ENCODE measurements around the gene FGF6.

The FGF6 gene

GRCh38 chr12:4483885-4484823 is 38.5 kb upstream of the FGF6 start:
- TF ChIP-seq POLR2A (IDR thresholded peaks at IDR 0.05; ENCODE audit: extremely low read depth, insufficient read length) (no peak), MAX (IDR thresholded peaks at IDR 0.05; ENCODE audit: low read depth, low read length) (no peak), MYC (IDR thresholded peaks at IDR 0.05; ENCODE audit: low read depth, low read length) (no peak), CTCF (IDR thresholded peaks at IDR 0.05; ENCODE audit: low read depth, low read length) (no peak)
- H3K4me3 ChIP-seq (ENCODE audit: low read depth, low read length), result no peak overlapping the region
- DNase-seq (ENCODE audit: low read depth), result peak; percentile 18

DNA sequence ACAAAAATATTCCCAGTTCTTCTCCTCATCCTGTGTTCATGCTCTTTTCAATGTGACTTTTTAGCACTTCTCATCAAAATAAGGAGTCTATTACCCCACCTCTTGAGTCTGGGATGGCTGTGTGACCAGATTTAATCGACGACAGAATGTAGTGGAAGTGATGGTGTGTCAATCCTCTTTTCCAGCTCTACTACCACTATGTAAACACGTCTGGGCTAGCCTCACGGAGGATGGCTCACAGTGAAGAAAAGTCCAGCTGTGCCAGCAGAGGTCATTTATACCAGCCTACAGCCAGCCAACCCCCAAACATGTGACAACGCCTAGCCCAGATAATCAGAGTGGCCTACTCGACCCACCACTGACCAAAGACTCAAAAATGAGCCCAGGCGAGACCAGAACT is 37.3 kb upstream of the FGF6 start:
- no peak for TF ChIP-seq CTCF (IDR thresholded peaks at IDR 0.05; ENCODE audit: low read depth, low read length)
- TF ChIP-seq POLR2A (IDR thresholded peaks at IDR 0.05; ENCODE audit: extremely low read depth, insufficient read length), result no peak
- TF ChIP-seq MAX (IDR thresholded peaks at IDR 0.05; ENCODE audit: low read depth, low read length), result no peak
- TF ChIP-seq MYC (IDR thresholded peaks at IDR 0.05; ENCODE audit: low read depth, low read length), result no peak

DNA sequence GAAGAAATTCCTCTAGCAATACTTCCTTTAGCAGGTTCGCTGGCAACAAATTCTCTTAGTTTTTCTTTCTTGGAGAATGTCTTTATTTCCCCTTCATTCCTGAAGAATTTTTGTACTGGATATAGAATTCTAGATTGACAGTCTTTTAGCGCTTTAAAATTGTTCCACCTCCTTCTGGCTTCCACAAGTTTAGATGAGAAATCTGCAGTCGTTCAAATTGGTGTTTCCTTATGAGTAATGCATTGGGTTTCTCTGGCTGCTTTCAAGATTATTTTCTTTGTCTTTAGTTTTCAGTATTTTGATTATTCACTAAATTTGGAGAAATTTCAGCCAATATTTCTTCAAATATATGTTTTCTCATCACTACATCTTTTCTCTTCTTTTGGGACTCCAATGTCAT is 33.3 kb upstream of the FGF6 start:
- DNase-seq (ENCODE audit: low read depth), result peak; percentile 25
- TF ChIP-seq CTCF (IDR thresholded peaks at IDR 0.05; ENCODE audit: low read depth, low read length) (no peak), MAX (IDR thresholded peaks at IDR 0.05; ENCODE audit: low read depth, low read length) (no peak), POLR2A (IDR thresholded peaks at IDR 0.05; ENCODE audit: extremely low read depth, insufficient read length) (no peak), MYC (IDR thresholded peaks at IDR 0.05; ENCODE audit: low read depth, low read length) (no peak)
- no peak overlapping the region for H3K4me3 ChIP-seq (ENCODE audit: low read depth, low read length)

More for the DNA sequence above, 37.3 kb upstream of the FGF6 start:
- H3K4me3 ChIP-seq (ENCODE audit: low read depth, low read length), result no peak overlapping the region
- no peak for DNase-seq (ENCODE audit: low read depth)

DNA sequence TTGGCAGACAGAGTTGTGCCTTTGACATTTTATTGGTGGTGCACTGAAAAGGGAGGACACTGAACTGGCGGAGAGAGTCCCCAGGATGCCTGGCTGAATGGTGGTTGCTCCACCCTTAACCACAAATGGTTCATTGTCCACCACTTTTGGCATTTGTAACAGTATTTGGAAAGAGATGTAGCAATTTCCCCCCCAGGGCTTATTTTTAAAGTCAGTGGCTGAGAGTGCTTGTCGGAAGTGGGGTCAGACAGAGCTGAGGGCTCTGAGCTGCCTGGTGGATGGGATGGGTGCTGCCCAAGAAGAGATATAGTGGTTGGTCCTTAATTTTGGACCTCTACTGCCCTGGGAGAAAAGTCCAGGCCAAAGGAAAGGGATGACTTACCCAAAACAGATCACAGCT is 31.5 kb upstream of the FGF6 start:
- no peak overlapping the region for H3K4me3 ChIP-seq (ENCODE audit: low read depth, low read length)
- TF ChIP-seq MYC (IDR thresholded peaks at IDR 0.05; ENCODE audit: low read depth, low read length), result no peak
- TF ChIP-seq MAX (IDR thresholded peaks at IDR 0.05; ENCODE audit: low read depth, low read length), result no peak
- TF ChIP-seq POLR2A (IDR thresholded peaks at IDR 0.05; ENCODE audit: extremely low read depth, insufficient read length), result no peak
- no peak for TF ChIP-seq CTCF (IDR thresholded peaks at IDR 0.05; ENCODE audit: low read depth, low read length)
- peak; percentile 92 for DNase-seq (ENCODE audit: low read depth)

GRCh38 chr12:4472046-4472445 is 26.4 kb upstream of the FGF6 start:
- TF ChIP-seq CTCF (IDR thresholded peaks at IDR 0.05; ENCODE audit: low read depth, low read length) (no peak), POLR2A (IDR thresholded peaks at IDR 0.05; ENCODE audit: extremely low read depth, insufficient read length) (no peak), MAX (IDR thresholded peaks at IDR 0.05; ENCODE audit: low read depth, low read length) (no peak), MYC (IDR thresholded peaks at IDR 0.05; ENCODE audit: low read depth, low read length) (no peak)
- H3K4me3 ChIP-seq (ENCODE audit: low read depth, low read length), result no peak overlapping the region
- no peak for DNase-seq (ENCODE audit: low read depth)
